Neural cell (in vitro differentiated cells): ENCODE results near the gene COL23A1. TPM values are rescaled to one million over a fixed set of nuclear protein-coding genes. Genes with fewer than 3 reads are reported as not detected.

Experiments
- H2AFZ ChIP-seq: fragments of 200-600, 300-800 bp; sonication (generic), shearing (Covaris generic); 2 replicates; pipeline ENCODE4 v1.6.0; 2014; ENCODE audit warnings: low read depth, mild to moderate bottlenecking, antibody characterized with exemption, low read length, moderate library complexity
- H3F3A ChIP-seq: fragments of 200-600 bp; shearing (Covaris generic); 2 replicates; pipeline ENCODE4 v1.6.1; 2016; ENCODE audit warnings: mild to moderate bottlenecking, moderate library complexity, mixed read lengths, antibody characterized with exemption, low read length; ENCODE audit not compliant: insufficient read depth, poor library complexity, severe bottlenecking
- H3K27ac ChIP-seq: fragments of 200-600, 300-800 bp; sonication (generic), shearing (Covaris generic); 2 replicates; pipeline ENCODE4 v1.5.1; 2014; ENCODE audit warnings: mild to moderate bottlenecking, low read length, moderate library complexity
- H3K27me3 ChIP-seq: fragments of 300-800, 200-600 bp; sonication (generic), shearing (Covaris generic); 2 replicates; pipeline ENCODE4 v1.6.0; 2014; ENCODE audit warnings: mild to moderate bottlenecking, low read depth, low read length, moderate library complexity; ENCODE audit not compliant: insufficient read depth
- H3K36me3 ChIP-seq: fragments of 300-800, 200-600 bp; sonication (generic), shearing (Covaris generic); 2 replicates; pipeline ENCODE4 v1.5.1; 2014; ENCODE audit warnings: mild to moderate bottlenecking, antibody characterized with exemption, low read length, moderate library complexity; ENCODE audit not compliant: insufficient read depth
- H3K4me2 ChIP-seq: fragments of 300-800, 200-600 bp; sonication (generic), shearing (Covaris generic); 2 replicates; pipeline ENCODE4 v1.6.0; 2014; ENCODE audit warnings: mild to moderate bottlenecking, low read length
- H3K4me3 ChIP-seq: fragments of 300-800, 200-600 bp; sonication (generic), shearing (Covaris generic); 2 replicates; pipeline ENCODE4 v1.5.1; 2014; ENCODE audit warnings: mild to moderate bottlenecking, low read length, moderate library complexity
- H3K79me2 ChIP-seq: fragments of 200-600 bp; shearing (Covaris generic); replicated peaks from 2 replicates; pipeline ENCODE4 v1.6.0; 2014; ENCODE audit warnings: mild to moderate bottlenecking, low read length, moderate library complexity; ENCODE audit not compliant: insufficient read depth
- H3K9ac ChIP-seq: fragments of 300-800, 200-600 bp; sonication (generic), shearing (Covaris generic); 2 replicates; pipeline ENCODE4 v1.6.1; 2016; ENCODE audit warnings: mild to moderate bottlenecking, low read length, mixed read lengths
- H3K9me2 ChIP-seq: fragments of 200-600 bp; shearing (Covaris generic); 2 replicates; pipeline ENCODE4 v1.6.1; 2016; ENCODE audit warnings: mild to moderate bottlenecking, low read length, mixed read lengths; ENCODE audit not compliant: insufficient read depth
- H3K9me3 ChIP-seq: fragments of 200-600, 300-800 bp; sonication (generic), shearing (Covaris generic); 2 replicates; pipeline ENCODE4 v1.6.1; 2016; ENCODE audit warnings: mild to moderate bottlenecking, mixed run types, low read length, moderate library complexity, mixed read lengths
- H4K20me1 ChIP-seq: fragments of 200-600 bp; shearing (Covaris generic); 2 replicates; pipeline ENCODE4 v1.6.1; 2016; ENCODE audit warnings: mild to moderate bottlenecking, mixed run types; ENCODE audit not compliant: insufficient read depth
- EP300 ChIP-seq: fragments of 450-650 bp; conservative IDR thresholded peaks from 2 replicates; pipeline ENCODE4 v1.6.1; 2014; ENCODE audit warnings: antibody characterized with exemption, mild to moderate bottlenecking, moderate library complexity; ENCODE audit not compliant: poor library complexity, severe bottlenecking
- EZH2 ChIP-seq: fragments of 200-600, 300-800 bp; shearing (Covaris generic), sonication (generic); IDR thresholded peaks from 2 replicates; pipeline ENCODE4 v1.6.1; 2014; ENCODE audit warnings: antibody characterized with exemption, low read length, borderline replicate concordance, mild to moderate bottlenecking; ENCODE audit not compliant: insufficient read depth, poor library complexity, severe bottlenecking
- MXI1 ChIP-seq: fragments of 450-650 bp; conservative IDR thresholded peaks from 2 replicates; pipeline ENCODE4 v1.6.1; 2014; ENCODE audit warnings: antibody characterized with exemption, mild to moderate bottlenecking; ENCODE audit not compliant: poor library complexity, severe bottlenecking
- POLR2AphosphoS5 ChIP-seq: IDR thresholded peaks from 2 replicates; pipeline ENCODE4 v1.6.1; 2012
- RAD21 ChIP-seq: fragments of 450-650 bp; conservative IDR thresholded peaks from 2 replicates; pipeline ENCODE4 v1.6.1; 2014; ENCODE audit warnings: antibody characterized with exemption, mild to moderate bottlenecking, moderate library complexity
- SMC3 ChIP-seq: fragments of 450-650 bp; conservative IDR thresholded peaks from 2 replicates; pipeline ENCODE4 v1.6.1; 2014; ENCODE audit warnings: antibody characterized with exemption, mild to moderate bottlenecking, moderate library complexity; ENCODE audit not compliant: poor library complexity
- TAF1 ChIP-seq: IDR thresholded peaks from 2 replicates; pipeline ENCODE4 v1.6.1; 2012; ENCODE audit warnings: low read depth
- polyA plus RNA-seq: library from polyadenylated mRNA; depleted of rRNA; stranded (reverse); fragments of >200 nt; gene quantifications from 2 replicates; pipeline ENCODE4 v1.2.3, GENCODE V29; 2014
- TF ChIP-seq, protein P1 (sequence below): IDR thresholded peaks from 2 replicates; pipeline ENCODE4 v1.6.1; 2012; ENCODE audit warnings: borderline replicate concordance
- TF ChIP-seq, protein P2 (sequence below): fragments of 450-650 bp; IDR thresholded peaks from 2 replicates; pipeline ENCODE4 v1.5.1; 2014; ENCODE audit warnings: antibody characterized with exemption, mild to moderate bottlenecking, moderate library complexity; ENCODE audit not compliant: poor library complexity, severe bottlenecking

Gene COL23A1
- polyA plus RNA-seq, 1 donor from 2014 or later = not detected

GRCh38 chr5:178201927-178202235 lies 388.3 kb downstream of the COL23A1 start:
- Histone ChIP-seq H3F3A (no peaks in the 10 kb centered on the region), H3K79me2 (peaks cover 17% of the 10 kb centered on the region), H4K20me1 (peaks cover 15% of the 10 kb centered on the region), H3K4me2 (no peak overlapping the region), H3K27me3 (no peaks in the 10 kb centered on the region), H3K4me3 (no peak overlapping the region), H3K27ac (no peak overlapping the region), H3K9me3 (no peaks in the 10 kb centered on the region), H3K36me3 (no peaks in the 10 kb centered on the region), H3K9ac (no peak overlapping the region), H2AFZ (no peak overlapping the region), H3K9me2 (no peaks in the 10 kb centered on the region)
- TF ChIP-seq POLR2AphosphoS5 (no peak), SMC3 (no peak), TAF1 (no peak), MXI1 (no peak), RAD21 (no peak), EP300 (no peak), EZH2 (no peak)
- TF ChIP-seq, protein P1, sequence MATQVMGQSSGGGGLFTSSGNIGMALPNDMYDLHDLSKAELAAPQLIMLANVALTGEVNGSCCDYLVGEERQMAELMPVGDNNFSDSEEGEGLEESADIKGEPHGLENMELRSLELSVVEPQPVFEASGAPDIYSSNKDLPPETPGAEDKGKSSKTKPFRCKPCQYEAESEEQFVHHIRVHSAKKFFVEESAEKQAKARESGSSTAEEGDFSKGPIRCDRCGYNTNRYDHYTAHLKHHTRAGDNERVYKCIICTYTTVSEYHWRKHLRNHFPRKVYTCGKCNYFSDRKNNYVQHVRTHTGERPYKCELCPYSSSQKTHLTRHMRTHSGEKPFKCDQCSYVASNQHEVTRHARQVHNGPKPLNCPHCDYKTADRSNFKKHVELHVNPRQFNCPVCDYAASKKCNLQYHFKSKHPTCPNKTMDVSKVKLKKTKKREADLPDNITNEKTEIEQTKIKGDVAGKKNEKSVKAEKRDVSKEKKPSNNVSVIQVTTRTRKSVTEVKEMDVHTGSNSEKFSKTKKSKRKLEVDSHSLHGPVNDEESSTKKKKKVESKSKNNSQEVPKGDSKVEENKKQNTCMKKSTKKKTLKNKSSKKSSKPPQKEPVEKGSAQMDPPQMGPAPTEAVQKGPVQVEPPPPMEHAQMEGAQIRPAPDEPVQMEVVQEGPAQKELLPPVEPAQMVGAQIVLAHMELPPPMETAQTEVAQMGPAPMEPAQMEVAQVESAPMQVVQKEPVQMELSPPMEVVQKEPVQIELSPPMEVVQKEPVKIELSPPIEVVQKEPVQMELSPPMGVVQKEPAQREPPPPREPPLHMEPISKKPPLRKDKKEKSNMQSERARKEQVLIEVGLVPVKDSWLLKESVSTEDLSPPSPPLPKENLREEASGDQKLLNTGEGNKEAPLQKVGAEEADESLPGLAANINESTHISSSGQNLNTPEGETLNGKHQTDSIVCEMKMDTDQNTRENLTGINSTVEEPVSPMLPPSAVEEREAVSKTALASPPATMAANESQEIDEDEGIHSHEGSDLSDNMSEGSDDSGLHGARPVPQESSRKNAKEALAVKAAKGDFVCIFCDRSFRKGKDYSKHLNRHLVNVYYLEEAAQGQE = no peak
- TF ChIP-seq, protein P2, sequence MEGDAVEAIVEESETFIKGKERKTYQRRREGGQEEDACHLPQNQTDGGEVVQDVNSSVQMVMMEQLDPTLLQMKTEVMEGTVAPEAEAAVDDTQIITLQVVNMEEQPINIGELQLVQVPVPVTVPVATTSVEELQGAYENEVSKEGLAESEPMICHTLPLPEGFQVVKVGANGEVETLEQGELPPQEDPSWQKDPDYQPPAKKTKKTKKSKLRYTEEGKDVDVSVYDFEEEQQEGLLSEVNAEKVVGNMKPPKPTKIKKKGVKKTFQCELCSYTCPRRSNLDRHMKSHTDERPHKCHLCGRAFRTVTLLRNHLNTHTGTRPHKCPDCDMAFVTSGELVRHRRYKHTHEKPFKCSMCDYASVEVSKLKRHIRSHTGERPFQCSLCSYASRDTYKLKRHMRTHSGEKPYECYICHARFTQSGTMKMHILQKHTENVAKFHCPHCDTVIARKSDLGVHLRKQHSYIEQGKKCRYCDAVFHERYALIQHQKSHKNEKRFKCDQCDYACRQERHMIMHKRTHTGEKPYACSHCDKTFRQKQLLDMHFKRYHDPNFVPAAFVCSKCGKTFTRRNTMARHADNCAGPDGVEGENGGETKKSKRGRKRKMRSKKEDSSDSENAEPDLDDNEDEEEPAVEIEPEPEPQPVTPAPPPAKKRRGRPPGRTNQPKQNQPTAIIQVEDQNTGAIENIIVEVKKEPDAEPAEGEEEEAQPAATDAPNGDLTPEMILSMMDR = no peak

DNA sequence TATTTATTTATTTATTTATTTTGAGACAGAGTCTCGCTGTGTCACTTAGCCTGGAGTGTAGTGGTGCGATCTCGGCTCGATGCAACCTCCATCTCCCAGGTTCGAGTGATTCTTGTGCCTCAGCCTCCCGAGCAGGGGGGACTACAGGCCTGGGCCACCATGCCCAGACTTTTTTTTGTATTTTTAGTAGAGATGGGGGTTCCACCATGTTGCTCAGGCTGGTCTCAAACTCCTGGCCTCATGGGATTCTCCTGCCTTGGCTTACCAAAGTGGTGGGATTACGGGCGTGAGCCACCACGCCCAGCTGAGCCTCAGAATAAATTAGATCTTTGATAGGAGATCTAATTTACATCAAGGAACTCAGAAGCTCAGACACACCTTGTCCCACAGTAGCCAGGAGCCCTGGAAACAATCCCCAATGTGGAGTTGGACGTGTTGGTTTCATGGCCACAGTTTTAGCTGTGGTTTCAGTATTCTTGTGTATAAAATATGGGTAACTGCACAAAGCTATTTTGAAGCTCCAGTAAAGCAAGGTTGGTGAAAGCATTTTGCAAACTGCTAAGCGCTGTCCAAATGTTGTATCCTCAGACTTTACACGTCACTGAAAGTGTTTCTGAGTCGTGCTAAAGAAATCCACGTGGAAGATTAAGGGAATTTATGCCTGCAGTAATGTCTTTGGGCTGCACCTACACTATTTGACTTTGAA lies 388.8 kb downstream of the COL23A1 start:
- no peaks in the 10 kb centered on the region for H3K27me3 ChIP-seq
- H4K20me1 ChIP-seq = peaks cover 11% of the 10 kb centered on the region
- H3K4me2 ChIP-seq = no peak overlapping the region
- H3K4me3 ChIP-seq = no peak overlapping the region
- TF ChIP-seq MXI1 (no peak), POLR2AphosphoS5 (no peak), SMC3 (no peak), TAF1 (no peak)
- TF ChIP-seq, protein P2 = no peak
- no peak overlapping the region for H3K9ac ChIP-seq
- H2AFZ ChIP-seq = no peak overlapping the region
- no peaks in the 10 kb centered on the region for H3K9me3 ChIP-seq
- H3F3A ChIP-seq = no peaks in the 10 kb centered on the region
- H3K36me3 ChIP-seq = no peaks in the 10 kb centered on the region
- peaks cover 12% of the 10 kb centered on the region for H3K79me2 ChIP-seq
- H3K27ac ChIP-seq = no peak overlapping the region
- no peaks in the 10 kb centered on the region for H3K9me2 ChIP-seq
